BLaER1 (cell line): ENCODE data around the gene RWDD2A.

Experiments used
- H3K27ac ChIP-seq: shearing (Covaris generic); formaldehyde crosslinking; 2 replicates; pipeline ENCODE4 v1.8.1; 2022
- H3K27me3 ChIP-seq: shearing (Covaris generic); formaldehyde crosslinking; 2 replicates; pipeline ENCODE4 v1.8.1; 2022
- H3K36me3 ChIP-seq: shearing (Covaris generic); formaldehyde crosslinking; 2 replicates; pipeline ENCODE4 v1.8.1; 2022
- H3K4me1 ChIP-seq: shearing (Covaris generic); formaldehyde crosslinking; 2 replicates; pipeline ENCODE4 v1.8.1; 2022
- H3K4me2 ChIP-seq: shearing (Covaris generic); formaldehyde crosslinking; 2 replicates; pipeline ENCODE4 v1.8.1; 2022
- H3K4me3 ChIP-seq: shearing (Covaris generic); formaldehyde crosslinking; 2 replicates; pipeline ENCODE4 v1.8.1; 2022
- H3K9ac ChIP-seq: shearing (Covaris generic); formaldehyde crosslinking; 2 replicates; pipeline ENCODE4 v1.8.1; 2022
- H3K9me3 ChIP-seq: shearing (Covaris generic); formaldehyde crosslinking; 2 replicates; pipeline ENCODE4 v1.8.1; 2022
- H4K20me1 ChIP-seq: shearing (Covaris generic); formaldehyde crosslinking; 2 replicates; pipeline ENCODE4 v1.8.1; 2022
- Cebpa-rat ChIP-seq: shearing (Covaris generic); IDR thresholded peaks from 2 replicates; pipeline ENCODE4 v1.8.1; 2022

Gene RWDD2A

DNA sequence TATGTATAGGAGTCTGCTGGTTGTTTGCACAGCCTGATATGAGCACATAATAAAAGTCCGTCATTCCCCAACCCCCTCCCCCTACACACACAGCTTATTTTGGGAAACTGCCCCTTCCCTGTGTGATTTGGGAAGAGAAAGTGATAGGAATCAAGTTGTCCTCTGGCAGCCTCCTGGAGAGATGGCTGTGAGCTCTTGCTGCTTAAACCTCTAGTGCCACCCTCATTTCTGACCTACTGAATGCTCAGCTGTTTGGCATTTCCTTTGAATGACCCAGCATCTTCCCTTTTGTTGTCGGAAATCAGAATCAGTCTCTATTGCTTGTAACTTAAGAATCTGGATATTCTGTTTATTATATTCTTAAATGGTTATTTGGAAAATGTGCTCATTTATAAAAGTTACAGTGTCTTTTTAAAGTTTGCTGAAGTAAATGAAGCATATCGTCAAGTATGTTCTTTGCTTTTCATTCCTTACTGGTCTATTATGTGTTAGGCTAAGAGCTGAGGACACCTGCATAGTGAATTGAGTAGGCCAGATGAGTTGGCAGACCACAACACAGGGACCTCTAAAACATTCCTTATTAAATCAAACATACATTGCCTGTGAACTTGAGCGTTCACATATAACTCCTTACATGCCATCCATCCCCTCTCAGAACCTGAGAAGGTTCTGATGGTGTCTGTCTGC, 5.5 kb downstream of the RWDD2A start:
- Histone ChIP-seq H3K27me3 (no peaks in the 10 kb centered on the region), H4K20me1 (no peaks in the 10 kb centered on the region), H3K36me3 (no peaks in the 10 kb centered on the region), H3K9ac (no peak overlapping the region), H3K27ac (no peak overlapping the region), H3K4me3 (no peak overlapping the region), H3K4me2 (no peak overlapping the region), H3K4me1 (peaks cover 7% of the 10 kb centered on the region; the same call in 1 of the 2 replicates), H3K9me3 (no peaks in the 10 kb centered on the region)
- TF ChIP-seq Cebpa-rat, result no peak

DNA sequence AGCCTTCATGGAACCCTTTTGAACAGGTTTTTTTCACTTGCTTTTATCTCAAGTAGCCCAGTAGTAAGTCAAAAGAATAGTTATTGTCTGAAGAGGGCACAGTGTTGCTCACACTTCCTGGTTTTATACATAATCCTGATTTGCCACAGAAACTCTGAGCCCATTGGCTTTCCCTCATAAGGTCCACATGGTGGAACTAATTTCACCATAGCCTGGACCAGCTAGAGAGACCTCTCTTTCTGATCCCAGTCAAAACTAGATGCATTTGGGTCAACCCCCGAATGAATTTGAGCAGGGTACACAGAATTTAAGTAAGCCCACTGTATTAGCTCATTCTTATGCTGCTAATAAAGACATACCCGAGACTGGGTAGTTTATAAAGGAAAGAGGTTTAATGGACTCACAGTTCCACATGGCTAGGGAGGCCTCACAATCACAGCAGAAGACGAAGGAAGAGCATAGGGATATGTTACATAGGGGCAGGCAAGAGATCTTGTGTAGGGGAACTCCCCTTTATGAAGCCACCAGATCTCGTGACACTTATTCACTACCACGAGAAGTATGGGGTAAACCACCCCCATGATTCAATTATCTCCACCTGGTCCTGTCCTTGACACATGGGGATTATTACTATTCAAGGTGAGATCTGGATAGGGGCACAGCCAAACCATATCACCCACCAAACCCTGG, 6.2 kb downstream of the RWDD2A start:
- H3K4me3 ChIP-seq, result no peak overlapping the region
- H3K27ac ChIP-seq, result no peak overlapping the region
- no peak overlapping the region for H3K9ac ChIP-seq

GRCh38 chr6:83199863-83200225, 6.7 kb downstream of the RWDD2A start:
- H3K4me3 ChIP-seq, result no peak overlapping the region
- no peaks in the 10 kb centered on the region for H3K36me3 ChIP-seq
- H3K27me3 ChIP-seq, result no peaks in the 10 kb centered on the region
- H3K27ac ChIP-seq, result no peak overlapping the region
- H3K9ac ChIP-seq, result no peak overlapping the region
- no peaks in the 10 kb centered on the region for H3K9me3 ChIP-seq
- H4K20me1 ChIP-seq, result no peaks in the 10 kb centered on the region
- no peak overlapping the region for H3K4me2 ChIP-seq
- no peak for TF ChIP-seq Cebpa-rat
- no peaks in the 10 kb centered on the region for H3K4me1 ChIP-seq

More for the DNA sequence above, 6.2 kb downstream of the RWDD2A start:
- TF ChIP-seq Cebpa-rat, result no peak
- Histone ChIP-seq H3K9me3 (no peaks in the 10 kb centered on the region), H4K20me1 (no peaks in the 10 kb centered on the region), H3K36me3 (no peaks in the 10 kb centered on the region), H3K4me1 (peaks cover 2% of the 10 kb centered on the region; the same call in 1 of the 2 replicates), H3K4me2 (no peak overlapping the region), H3K27me3 (no peaks in the 10 kb centered on the region)

DNA sequence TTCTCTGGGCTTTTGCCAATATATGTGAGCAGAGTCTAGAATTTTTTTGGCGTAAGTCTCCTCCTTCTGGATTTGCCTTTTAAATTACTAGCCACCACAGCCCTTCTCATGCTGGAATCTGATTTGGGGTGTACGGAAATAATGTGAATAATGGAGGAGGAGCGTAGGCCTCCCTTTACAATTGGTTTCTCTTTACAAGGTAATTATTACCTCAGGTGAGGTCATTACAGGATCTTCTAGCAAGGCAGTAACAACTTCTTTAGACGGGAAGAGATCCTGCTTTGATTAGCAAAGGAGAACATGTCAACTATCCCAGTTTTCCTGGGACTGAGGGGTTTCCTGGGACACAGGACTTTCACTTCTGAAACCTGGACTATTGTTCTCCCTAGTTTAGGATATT, 8.9 kb downstream of the RWDD2A start:
- Histone ChIP-seq H3K9ac (no peak overlapping the region), H3K9me3 (no peaks in the 10 kb centered on the region), H3K4me2 (no peak overlapping the region), H4K20me1 (no peaks in the 10 kb centered on the region), H3K27me3 (no peaks in the 10 kb centered on the region), H3K4me3 (no peak overlapping the region), H3K36me3 (no peaks in the 10 kb centered on the region), H3K4me1 (no peaks in the 10 kb centered on the region), H3K27ac (no peak overlapping the region)
- TF ChIP-seq Cebpa-rat, result no peak

GRCh38 chr6:83215131-83216047, 22.2 kb downstream of the RWDD2A start:
- H3K9ac ChIP-seq, result no peak overlapping the region
- H3K4me2 ChIP-seq, result no peak overlapping the region
- TF ChIP-seq Cebpa-rat, result no peak
- H3K27me3 ChIP-seq, result no peaks in the 10 kb centered on the region
- H3K36me3 ChIP-seq, result no peaks in the 10 kb centered on the region
- H3K27ac ChIP-seq, result no peak overlapping the region
- H3K4me3 ChIP-seq, result no peak overlapping the region
- H3K9me3 ChIP-seq, result no peaks in the 10 kb centered on the region
- no peaks in the 10 kb centered on the region for H4K20me1 ChIP-seq
- no peaks in the 10 kb centered on the region for H3K4me1 ChIP-seq

- no peak for TF ChIP-seq Cebpa-rat
- Histone ChIP-seq H3K9ac (no peak overlapping the region), H3K9me3 (no peaks in the 10 kb centered on the region), H3K4me3 (no peak overlapping the region), H3K36me3 (no peaks in the 10 kb centered on the region), H3K4me1 (no peaks in the 10 kb centered on the region), H3K27ac (no peak overlapping the region), H4K20me1 (no peaks in the 10 kb centered on the region), H3K4me2 (no peak overlapping the region), H3K27me3 (no peaks in the 10 kb centered on the region)
Measured at GRCh38 chr6:83216806-83217205, 23.6 kb downstream of the RWDD2A start.

DNA sequence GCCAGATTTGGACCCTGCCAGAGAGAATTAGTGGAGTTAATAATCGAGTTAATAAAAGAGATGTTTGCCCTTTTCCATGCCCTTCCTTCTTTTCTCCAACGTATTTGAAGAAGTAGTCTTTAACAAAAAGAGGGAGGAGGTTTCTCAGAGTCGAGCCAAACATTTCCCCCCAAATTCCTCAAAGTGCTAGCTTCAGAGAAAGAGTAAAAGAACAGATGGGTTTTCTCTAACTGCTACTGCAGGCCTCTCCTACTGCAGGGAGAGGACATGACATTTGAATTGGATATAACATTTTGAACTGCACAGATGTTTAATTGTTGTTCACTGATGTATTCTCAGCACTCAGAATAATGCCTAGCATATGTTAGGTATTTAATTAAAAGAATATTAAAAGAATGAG, 25.5 kb downstream of the RWDD2A start:
- Histone ChIP-seq H3K4me1 (no peaks in the 10 kb centered on the region), H3K4me2 (no peak overlapping the region), H4K20me1 (no peaks in the 10 kb centered on the region), H3K9ac (no peak overlapping the region), H3K36me3 (no peaks in the 10 kb centered on the region), H3K9me3 (no peaks in the 10 kb centered on the region), H3K4me3 (no peak overlapping the region), H3K27ac (no peak overlapping the region), H3K27me3 (no peaks in the 10 kb centered on the region)
- no peak for TF ChIP-seq Cebpa-rat

GRCh38 chr6:83220121-83220520, 27.0 kb downstream of the RWDD2A start:
- no peak overlapping the region for H3K4me3 ChIP-seq
- H3K36me3 ChIP-seq, result no peaks in the 10 kb centered on the region
- H3K27ac ChIP-seq, result no peak overlapping the region
- H3K4me2 ChIP-seq, result no peak overlapping the region
- H3K4me1 ChIP-seq, result no peaks in the 10 kb centered on the region
- H3K27me3 ChIP-seq, result no peaks in the 10 kb centered on the region
- H3K9ac ChIP-seq, result no peak overlapping the region
- no peaks in the 10 kb centered on the region for H4K20me1 ChIP-seq
- H3K9me3 ChIP-seq, result no peaks in the 10 kb centered on the region
- no peak for TF ChIP-seq Cebpa-rat

DNA sequence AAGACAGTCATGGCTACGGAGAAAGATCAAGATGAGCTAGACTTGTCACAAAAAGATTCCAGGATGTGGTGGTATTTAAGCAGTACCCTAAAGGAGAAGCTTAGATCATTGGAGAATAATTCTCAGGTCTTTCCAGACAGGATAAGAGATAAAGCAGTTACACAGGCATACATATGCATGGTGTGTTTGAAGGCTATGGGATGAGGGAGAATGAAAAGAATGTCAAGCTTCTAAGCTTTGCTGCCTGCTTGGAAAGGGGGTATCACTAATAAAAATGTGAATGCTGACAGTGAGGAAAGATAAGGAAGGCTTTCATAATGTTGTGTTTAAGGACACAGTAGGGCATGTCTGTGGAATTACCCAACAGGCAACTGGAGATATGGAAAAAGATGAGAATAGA, 28.1 kb downstream of the RWDD2A start:
- Histone ChIP-seq H3K4me2 (no peak overlapping the region), H3K4me3 (no peak overlapping the region), H3K27ac (no peak overlapping the region), H4K20me1 (no peaks in the 10 kb centered on the region), H3K36me3 (no peaks in the 10 kb centered on the region), H3K9me3 (no peaks in the 10 kb centered on the region), H3K4me1 (no peaks in the 10 kb centered on the region), H3K27me3 (no peaks in the 10 kb centered on the region), H3K9ac (no peak overlapping the region)
- no peak for TF ChIP-seq Cebpa-rat

DNA sequence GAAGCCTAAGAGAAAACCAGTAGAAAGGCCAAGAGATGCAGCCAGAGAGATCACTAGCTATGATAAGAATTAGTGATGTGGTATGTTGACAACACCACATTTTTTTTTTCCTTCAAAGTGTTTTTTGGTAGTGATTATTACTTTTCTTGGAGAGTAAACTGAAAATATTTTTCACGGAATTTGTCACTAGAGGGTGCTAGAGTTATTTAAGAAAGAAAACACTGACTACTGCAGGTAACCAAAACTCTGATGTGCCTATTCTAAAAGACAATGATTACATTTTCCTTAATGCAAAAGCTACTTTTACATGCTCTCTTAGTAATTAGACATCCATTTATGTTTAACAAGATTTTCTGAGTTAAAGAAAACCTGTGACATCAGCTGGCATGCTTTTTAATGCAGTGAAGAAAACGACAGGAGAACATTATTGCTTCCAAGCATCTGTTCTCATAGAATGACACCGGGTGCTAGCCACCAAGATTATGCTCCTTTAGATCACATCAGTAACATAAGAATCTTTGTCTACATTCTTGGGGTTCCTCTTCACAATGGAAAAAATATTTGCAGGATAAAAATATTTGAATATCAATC, 28.8 kb downstream of the RWDD2A start:
- Histone ChIP-seq H3K36me3 (no peaks in the 10 kb centered on the region), H3K27ac (no peak overlapping the region), H3K4me1 (no peaks in the 10 kb centered on the region), H3K9ac (no peak overlapping the region), H3K27me3 (no peaks in the 10 kb centered on the region), H4K20me1 (no peaks in the 10 kb centered on the region), H3K4me3 (no peak overlapping the region), H3K4me2 (no peak overlapping the region), H3K9me3 (no peaks in the 10 kb centered on the region)
- no peak for TF ChIP-seq Cebpa-rat
